OCI-M1 (cell line): ENCODE data around the gene RECQL5.
A peak's percentile ranks its signal among the peaks of the same experiment; 100 is the strongest.

Source experiments
- DNase-seq: peaks from one replicate; lab custom pipeline; 2025; lab: John Stamatoyannopoulos, UW

Gene RECQL5

GRCh38 chr17:75688209-75688825 is 21.4 kb upstream of the RECQL5 start:
- no peak for DNase-seq

- no peak for DNase-seq
Observed at GRCh38 chr17:75685499-75685898, 18.5 kb upstream of the RECQL5 start.

GRCh38 chr17:75684924-75685323 is 18.0 kb upstream of the RECQL5 start:
- no peak for DNase-seq

GRCh38 chr17:75684249-75684648 is 17.3 kb upstream of the RECQL5 start:
- DNase-seq: no peak

GRCh38 chr17:75683583-75683982 is 16.6 kb upstream of the RECQL5 start:
- no peak for DNase-seq

GRCh38 chr17:75681289-75681688 is 14.3 kb upstream of the RECQL5 start:
- no peak for DNase-seq

- DNase-seq: no peak
Observed at GRCh38 chr17:75680431-75680830, 13.5 kb upstream of the RECQL5 start.

GRCh38 chr17:75679706-75680211 is 12.8 kb upstream of the RECQL5 start:
- no peak for DNase-seq

- no peak for DNase-seq
Observed at GRCh38 chr17:75676461-75676860, 9.5 kb upstream of the RECQL5 start.

GRCh38 chr17:75673487-75673886 is 6.5 kb upstream of the RECQL5 start:
- no peak for DNase-seq

- DNase-seq: no peak
Observed at GRCh38 chr17:75672011-75672410, 5.1 kb upstream of the RECQL5 start.

GRCh38 chr17:75670868-75671267 is 3.9 kb upstream of the RECQL5 start:
- no peak for DNase-seq

- no peak for DNase-seq
Observed at GRCh38 chr17:75668489-75668888, 1.5 kb upstream of the RECQL5 start.

- DNase-seq: no peak
Observed at GRCh38 chr17:75667825-75668224, 871 bp upstream of the RECQL5 start.

GRCh38 chr17:75665981-75666380 is 973 bp downstream of the RECQL5 start:
- no peak for DNase-seq

GRCh38 chr17:75664099-75664549 is 2.8 kb downstream of the RECQL5 start:
- no peak for DNase-seq

GRCh38 chr17:75662511-75662910 is 4.4 kb downstream of the RECQL5 start:
- no peak for DNase-seq

- no peak for DNase-seq
Observed at GRCh38 chr17:75661531-75661930, 5.4 kb downstream of the RECQL5 start.

GRCh38 chr17:75658237-75658636 is 8.7 kb downstream of the RECQL5 start:
- no peak for DNase-seq

- no peak for DNase-seq
Observed at GRCh38 chr17:75654176-75654575, 12.8 kb downstream of the RECQL5 start.

- peak; percentile 48 for DNase-seq
Observed at GRCh38 chr17:75652934-75653549, 13.9 kb downstream of the RECQL5 start.

- DNase-seq: no peak
Observed at GRCh38 chr17:75652341-75652740, 14.6 kb downstream of the RECQL5 start.

GRCh38 chr17:75650874-75651273 is 16.1 kb downstream of the RECQL5 start:
- DNase-seq: no peak

- DNase-seq: no peak
Observed at GRCh38 chr17:75649687-75650086, 17.3 kb downstream of the RECQL5 start.
